Esophagus (tissue), 2 donors: Measurements from ENCODE around the gene TMEM182. TPM values are rescaled to one million over a fixed set of nuclear protein-coding genes. Genes with fewer than 3 reads are reported as not detected.

Source experiments
- H3K27ac ChIP-seq, 2 donors: one replicate each; pipeline ENCODE4 v1.5.1; 2013; ENCODE audit warnings: low read depth in 2 of 2, mild to moderate bottlenecking in 2 of 2, inconsistent platforms in 1 of 2, low read length in 1 of 2, moderate library complexity in 1 of 2
- H3K27me3 ChIP-seq, 2 donors: one replicate each; pipeline ENCODE4 v1.6.1; 2013; ENCODE audit warnings: low read length in 2 of 2, control low read depth in 1 of 2, mild to moderate bottlenecking in 1 of 2; ENCODE audit not compliant: insufficient read depth in 2 of 2, control insufficient read depth in 1 of 2
- H3K36me3 ChIP-seq, 2 donors: one replicate each; pipeline ENCODE4 v1.6.1; 2013; ENCODE audit warnings: low read length in 1 of 2; ENCODE audit not compliant: control insufficient read depth in 2 of 2, insufficient read depth in 2 of 2
- H3K4me1 ChIP-seq, 2 donors: one replicate each; pipeline ENCODE4 v1.6.1; 2013; ENCODE audit warnings: low read length in 1 of 2; ENCODE audit not compliant: control insufficient read depth in 2 of 2, insufficient read depth in 2 of 2
- H3K4me3 ChIP-seq, 2 donors: one replicate each; pipeline ENCODE4 v1.5.1; 2013; ENCODE audit warnings: low read length in 2 of 2, mild to moderate bottlenecking in 2 of 2, low read depth in 1 of 2, moderate library complexity in 1 of 2
- H3K9me3 ChIP-seq, 2 donors: one replicate each; pipeline ENCODE4 v1.6.1; 2013; ENCODE audit warnings: mild to moderate bottlenecking in 2 of 2, low read depth in 1 of 2, low read length in 1 of 2, moderate library complexity in 1 of 2; ENCODE audit not compliant: control insufficient read depth in 2 of 2, insufficient read depth in 1 of 2
- WGBS, 2 donors: extraction: QIAGEN DNeasy Blood & Tissue Kit; methylation state at CpG; one replicate each; pipeline ENCODE4 v1.1.7; 2013; 5-methylcytosine and 5-hydroxymethylcytosine counted together
- polyA plus RNA-seq, 2 donors: library from polyadenylated mRNA; stranded (reverse); fragments of 200-250 nt; gene quantifications; one replicate each; pipeline ENCODE4 v1.2.3, GENCODE V29; 2013
- donor health status: healthy with polysubstance abuse.
- donor health status: Bipolar disorder and iron deficiency.

The TMEM182 gene
- polyA plus RNA-seq, 2 donors = 0.33 to 0.96 TPM

- Histone ChIP-seq H3K27ac (no peak overlapping the region), H3K9me3 (no peaks in the 10 kb centered on the region), H3K4me1 (peaks cover 0 to 3% of the 10 kb centered on the region in 2 donors), H3K36me3 (no peaks in the 10 kb centered on the region), H3K4me3 (no peak overlapping the region), H3K27me3 (no peaks in the 10 kb centered on the region)
- WGBS, 2 donors = 54 to 58% methylated on average over 4 of the region's 4 CpGs
These were observed 82.1 kb downstream of the TMEM182 start for GRCh38 chr2:102843764-102844443.

- H3K27me3 ChIP-seq = no peaks in the 10 kb centered on the region
- no peak overlapping the region for H3K4me3 ChIP-seq
- no peak overlapping the region for H3K27ac ChIP-seq
- H3K36me3 ChIP-seq = no peaks in the 10 kb centered on the region
- no peaks in the 10 kb centered on the region for H3K9me3 ChIP-seq
- WGBS, 2 donors = 94 to 98% methylated on average over 3 of the region's 3 CpGs
- peaks cover 0 to 3% of the 10 kb centered on the region in 2 donors for H3K4me1 ChIP-seq
These were observed 83.1 kb downstream of the TMEM182 start for GRCh38 chr2:102844911-102845310.

GRCh38 chr2:102848366-102848839 is 86.6 kb downstream of the TMEM182 start:
- Histone ChIP-seq H3K27me3 (no peaks in the 10 kb centered on the region), H3K9me3 (no peaks in the 10 kb centered on the region), H3K27ac (no peak overlapping the region), H3K36me3 (no peaks in the 10 kb centered on the region), H3K4me1 (peaks cover 0 to 3% of the 10 kb centered on the region in 2 donors), H3K4me3 (no peak overlapping the region)
- 3 to 5% methylated on average over 12 of the region's 12 CpGs for WGBS, 2 donors

GRCh38 chr2:102850888-102851287 is 89.1 kb downstream of the TMEM182 start:
- Histone ChIP-seq H3K27ac (no peak overlapping the region), H3K27me3 (no peaks in the 10 kb centered on the region), H3K4me1 (peaks cover 0 to 3% of the 10 kb centered on the region in 2 donors), H3K36me3 (no peaks in the 10 kb centered on the region), H3K9me3 (no peaks in the 10 kb centered on the region), H3K4me3 (no peak overlapping the region)
- WGBS, 2 donors = 82 to 84% methylated on average over 6 of the region's 6 CpGs

- Histone ChIP-seq H3K36me3 (no peaks in the 10 kb centered on the region), H3K27me3 (no peaks in the 10 kb centered on the region), H3K9me3 (peaks cover 0 to under 1% of the 10 kb centered on the region in 2 donors), H3K4me1 (peaks cover 0 to 3% of the 10 kb centered on the region in 2 donors), H3K27ac (no peak overlapping the region), H3K4me3 (no peak overlapping the region)
- 86 to 92% methylated on average over 3 of the region's 3 CpGs for WGBS, 2 donors
These were observed 91.0 kb downstream of the TMEM182 start for GRCh38 chr2:102852867-102853266.

Other genes starting within 250 kb of the TMEM182 start
- gene SLC9A2, start 142.5 kb upstream of the TMEM182 start, polyA plus RNA-seq = under 1 TPM; 0.06 to 0.12 TPM